NK-92 (cell line): ENCODE data around the gene EFCAB6.
"Not testable (repeated sequence)": the region's sequence is repeated elsewhere in the genome, so short reads cannot be mapped to it uniquely, and the experiment has no call there.

Source experiments
- DNase-seq: peaks from one replicate; lab custom pipeline; 2025; ENCODE audit not compliant: unreplicated experiment; lab: John Stamatoyannopoulos, UW

The EFCAB6 gene

GRCh38 chr22:43723816-43724215 is 88.3 kb downstream of the EFCAB6 start:
- no peak for DNase-seq

GRCh38 chr22:43722444-43722843 is 89.7 kb downstream of the EFCAB6 start:
- DNase-seq: no peak

- DNase-seq: no peak
Measured at GRCh38 chr22:43720716-43721115, 91.4 kb downstream of the EFCAB6 start.

- DNase-seq: no peak
Measured at GRCh38 chr22:43714104-43714503, 98.0 kb downstream of the EFCAB6 start.

GRCh38 chr22:43711681-43712080 is 100.4 kb downstream of the EFCAB6 start:
- DNase-seq: no peak

- no peak for DNase-seq
Measured at GRCh38 chr22:43707648-43708047, 104.5 kb downstream of the EFCAB6 start.

- no peak for DNase-seq
Measured at GRCh38 chr22:43706571-43707328, 105.4 kb downstream of the EFCAB6 start.

GRCh38 chr22:43706151-43706550 is 106.0 kb downstream of the EFCAB6 start:
- DNase-seq: no peak

- DNase-seq: no peak
Measured at GRCh38 chr22:43704051-43704450, 108.1 kb downstream of the EFCAB6 start.

- DNase-seq: no peak
Measured at GRCh38 chr22:43698403-43698802, 113.7 kb downstream of the EFCAB6 start.

- DNase-seq: no peak
Measured at GRCh38 chr22:43697894-43698293, 114.2 kb downstream of the EFCAB6 start.

GRCh38 chr22:43693249-43693648 is 118.9 kb downstream of the EFCAB6 start:
- no peak for DNase-seq

GRCh38 chr22:43689356-43689755 is 122.7 kb downstream of the EFCAB6 start:
- DNase-seq: no peak

GRCh38 chr22:43682851-43683250 is 129.3 kb downstream of the EFCAB6 start:
- no peak for DNase-seq

GRCh38 chr22:43681731-43682360 is 130.3 kb downstream of the EFCAB6 start:
- no peak for DNase-seq

- no peak for DNase-seq
Measured at GRCh38 chr22:43670513-43670912, 141.6 kb downstream of the EFCAB6 start.

- no peak for DNase-seq
Measured at GRCh38 chr22:43669190-43669589, 142.9 kb downstream of the EFCAB6 start.

- DNase-seq: no peak
Measured at GRCh38 chr22:43667656-43668055, 144.4 kb downstream of the EFCAB6 start.

GRCh38 chr22:43666457-43666856 is 145.6 kb downstream of the EFCAB6 start:
- no peak for DNase-seq

GRCh38 chr22:43658823-43659222 is 153.3 kb downstream of the EFCAB6 start:
- no peak for DNase-seq

GRCh38 chr22:43656581-43656980 is 155.5 kb downstream of the EFCAB6 start:
- DNase-seq: not testable (repeated sequence)

- no peak for DNase-seq
Measured at GRCh38 chr22:43654271-43654670, 157.8 kb downstream of the EFCAB6 start.

- no peak for DNase-seq
Measured at GRCh38 chr22:43652845-43653244, 159.3 kb downstream of the EFCAB6 start.
